ENCODE data around the gene TPST1.

DNA sequence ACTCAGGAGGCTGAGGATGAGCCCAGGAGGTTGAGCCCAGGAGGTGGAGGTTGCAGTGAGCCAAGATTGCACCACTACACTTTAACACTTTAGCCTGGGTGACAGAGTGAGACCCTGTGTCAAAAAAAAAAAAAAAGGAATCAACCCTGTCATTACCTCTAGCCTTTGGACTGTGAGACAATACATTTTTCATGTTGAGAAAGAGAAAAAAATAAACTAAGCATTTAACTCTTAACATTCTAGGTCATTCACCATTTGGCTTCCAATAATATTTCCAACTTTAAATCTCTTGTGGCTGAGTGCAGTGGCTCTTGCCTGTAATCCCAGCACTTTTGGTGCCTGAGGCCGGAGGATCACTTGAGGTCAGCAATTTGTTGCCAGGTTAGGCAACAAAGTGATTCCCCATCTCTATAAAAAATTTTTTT, 41.9 kb upstream of the TPST1 start:
- TF ChIP-seq SP1 (CRISPR knock-in tag; conservative IDR thresholded peaks at IDR 0.05) (no peak), FOXK1 (CRISPR knock-in tag; IDR thresholded peaks at IDR 0.05) (no peak)
- TF ChIP-seq, protein P1, sequence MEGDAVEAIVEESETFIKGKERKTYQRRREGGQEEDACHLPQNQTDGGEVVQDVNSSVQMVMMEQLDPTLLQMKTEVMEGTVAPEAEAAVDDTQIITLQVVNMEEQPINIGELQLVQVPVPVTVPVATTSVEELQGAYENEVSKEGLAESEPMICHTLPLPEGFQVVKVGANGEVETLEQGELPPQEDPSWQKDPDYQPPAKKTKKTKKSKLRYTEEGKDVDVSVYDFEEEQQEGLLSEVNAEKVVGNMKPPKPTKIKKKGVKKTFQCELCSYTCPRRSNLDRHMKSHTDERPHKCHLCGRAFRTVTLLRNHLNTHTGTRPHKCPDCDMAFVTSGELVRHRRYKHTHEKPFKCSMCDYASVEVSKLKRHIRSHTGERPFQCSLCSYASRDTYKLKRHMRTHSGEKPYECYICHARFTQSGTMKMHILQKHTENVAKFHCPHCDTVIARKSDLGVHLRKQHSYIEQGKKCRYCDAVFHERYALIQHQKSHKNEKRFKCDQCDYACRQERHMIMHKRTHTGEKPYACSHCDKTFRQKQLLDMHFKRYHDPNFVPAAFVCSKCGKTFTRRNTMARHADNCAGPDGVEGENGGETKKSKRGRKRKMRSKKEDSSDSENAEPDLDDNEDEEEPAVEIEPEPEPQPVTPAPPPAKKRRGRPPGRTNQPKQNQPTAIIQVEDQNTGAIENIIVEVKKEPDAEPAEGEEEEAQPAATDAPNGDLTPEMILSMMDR (IDR thresholded peaks at IDR 0.05), result no peak
